NCI-H748 (cell line): ENCODE results near the gene ACAP3.

Experiments
- DNase-seq: peaks from one replicate; lab custom pipeline; 2025; ENCODE audit not compliant: unreplicated experiment; lab: John Stamatoyannopoulos, UW

ACAP3 gene

DNA sequence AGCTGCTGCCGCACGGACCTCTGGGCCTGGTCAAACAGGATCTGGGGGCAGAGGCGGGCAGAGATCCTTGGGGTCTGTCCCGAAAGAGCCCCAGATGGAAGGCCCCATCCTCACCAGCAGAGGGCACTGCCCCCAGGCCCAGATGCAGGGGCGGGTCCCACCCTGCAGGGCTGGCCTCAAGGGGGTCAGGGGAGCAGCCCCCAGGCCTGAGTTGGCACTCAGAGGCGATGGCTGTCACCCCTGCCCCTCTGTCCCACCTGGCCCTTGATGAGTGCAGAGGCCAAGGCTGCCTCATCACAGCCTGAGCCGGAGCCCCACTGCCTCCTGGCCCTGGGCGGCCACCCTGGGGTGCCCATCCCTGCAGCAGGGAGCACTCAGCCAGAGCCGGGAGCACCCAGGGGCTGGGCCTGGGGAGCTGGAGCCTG lies 5.7 kb downstream of the ACAP3 start:
- DNase-seq: no peak

DNA sequence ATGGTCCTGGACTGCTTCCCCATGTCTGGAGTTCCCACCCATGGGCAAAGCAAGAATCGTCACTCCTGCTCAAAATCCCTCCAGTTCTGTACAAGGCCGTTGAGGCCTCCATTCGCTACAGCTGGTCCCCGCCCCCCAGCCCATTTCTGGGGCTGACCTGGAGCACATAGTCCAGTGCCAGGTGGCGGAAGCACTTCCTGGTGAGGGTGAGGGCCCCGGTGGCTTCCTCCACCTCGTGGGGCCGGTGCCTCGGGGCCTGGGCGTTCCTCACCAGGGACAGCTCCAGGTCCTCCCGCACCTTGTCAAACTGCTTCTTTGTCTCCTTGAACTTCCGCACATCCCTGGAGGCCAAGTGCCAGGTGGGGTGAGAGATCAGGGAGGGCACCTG lies 7.4 kb downstream of the ACAP3 start:
- no peak for DNase-seq

DNA sequence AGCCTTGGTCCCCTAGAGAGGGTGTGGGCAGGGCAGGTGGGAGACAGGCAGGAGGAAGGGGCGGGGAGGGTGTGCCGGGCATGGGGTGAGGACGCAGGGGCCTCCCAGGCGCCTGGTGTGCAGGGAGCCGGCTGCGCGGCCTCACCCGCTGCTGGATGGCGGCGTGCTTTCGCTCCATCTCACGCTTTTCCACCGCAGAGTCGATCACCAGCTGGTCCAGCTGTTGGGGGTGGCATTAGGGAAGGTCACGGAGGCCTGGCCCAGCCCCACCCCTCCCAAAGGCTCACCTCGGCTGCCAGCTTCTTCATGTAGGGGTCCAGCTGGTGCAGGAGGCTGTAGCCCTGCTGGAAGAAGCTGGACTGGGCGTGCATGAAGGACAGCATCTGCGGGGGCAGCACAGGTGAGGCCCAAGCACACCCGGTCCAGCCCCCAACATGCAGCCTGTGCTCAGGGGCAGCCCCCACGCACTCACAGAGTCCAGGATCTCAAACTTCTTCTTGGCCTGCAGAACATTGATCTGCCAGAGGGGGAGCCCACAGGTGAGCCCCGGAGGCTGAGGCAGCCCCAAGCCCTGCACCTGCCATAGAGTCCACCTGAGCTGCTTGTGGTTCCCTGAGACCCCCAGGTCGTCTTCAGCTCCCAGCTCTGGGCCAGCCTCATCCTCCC lies 7.9 kb downstream of the ACAP3 start:
- DNase-seq: peak; percentile 11

DNA sequence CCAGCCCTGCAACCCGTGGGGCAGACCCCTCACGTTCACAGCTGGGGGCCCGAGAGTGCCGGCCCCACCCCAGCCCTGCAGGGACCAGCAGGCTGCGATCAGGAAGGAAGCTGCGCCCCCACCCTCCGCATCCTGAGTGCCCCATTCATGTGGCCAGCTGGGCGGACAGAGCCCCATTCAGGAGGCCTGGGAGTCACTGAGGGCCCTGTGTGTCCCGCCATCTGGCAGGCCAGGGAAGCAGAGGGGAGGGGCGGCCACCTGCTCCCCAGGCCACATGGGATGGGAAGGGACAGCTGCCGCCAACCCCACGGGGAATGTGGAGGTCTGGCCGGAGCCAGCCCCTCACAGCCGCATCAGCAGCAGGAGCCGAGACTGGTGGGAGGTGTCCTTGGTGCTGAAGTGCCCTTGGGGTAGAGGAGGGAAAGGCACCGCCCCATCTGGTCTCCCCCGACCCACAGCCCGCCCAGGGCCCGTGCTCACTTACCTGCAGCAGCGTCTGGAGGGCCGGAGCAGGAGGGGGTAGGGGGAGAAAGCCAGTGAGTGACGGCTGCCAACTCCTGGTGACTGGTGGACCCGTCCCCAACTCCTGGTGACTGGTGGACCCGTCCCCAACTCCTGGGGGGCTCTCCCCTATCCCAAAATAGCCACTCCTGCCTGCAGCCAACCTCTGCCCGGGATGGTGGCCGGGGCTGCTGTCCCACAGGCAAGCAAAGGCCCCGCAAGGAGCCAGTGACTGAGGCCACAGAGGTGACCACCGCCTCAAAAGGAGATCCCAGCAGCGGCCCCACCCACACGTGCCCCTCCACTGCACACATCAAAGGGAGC lies 8.7 kb downstream of the ACAP3 start:
- DNase-seq: no peak

DNA sequence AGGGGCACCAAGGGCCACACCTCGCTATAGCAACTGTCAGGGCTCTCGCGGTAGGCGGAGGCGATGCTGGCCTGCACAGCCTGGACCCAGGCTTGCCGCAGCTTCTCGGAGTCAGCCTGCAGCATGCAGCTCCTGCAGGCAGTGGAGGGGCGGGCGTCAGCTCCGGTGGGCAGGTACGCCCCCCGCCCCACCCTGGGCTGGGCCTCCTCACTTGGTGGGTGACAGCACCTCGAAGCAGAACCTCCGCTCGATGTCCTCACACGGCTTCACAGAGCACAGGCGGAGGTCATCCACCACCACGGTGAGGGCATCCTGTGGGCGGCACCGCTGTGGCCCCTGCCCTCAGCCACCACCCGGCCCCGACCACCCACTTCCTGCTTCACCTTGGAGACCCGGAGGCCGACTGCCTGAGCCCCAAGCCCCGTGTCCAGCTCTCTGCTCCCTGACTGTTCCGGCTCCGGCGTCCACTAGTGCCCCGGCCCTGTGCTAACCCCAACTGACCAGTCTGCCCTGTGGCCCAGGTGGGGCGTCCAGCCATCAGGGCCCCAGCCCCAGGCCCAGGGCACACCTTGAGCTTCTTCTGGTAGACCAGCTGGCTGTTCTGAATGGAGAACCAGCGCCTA lies 9.8 kb downstream of the ACAP3 start:
- no peak for DNase-seq

DNA sequence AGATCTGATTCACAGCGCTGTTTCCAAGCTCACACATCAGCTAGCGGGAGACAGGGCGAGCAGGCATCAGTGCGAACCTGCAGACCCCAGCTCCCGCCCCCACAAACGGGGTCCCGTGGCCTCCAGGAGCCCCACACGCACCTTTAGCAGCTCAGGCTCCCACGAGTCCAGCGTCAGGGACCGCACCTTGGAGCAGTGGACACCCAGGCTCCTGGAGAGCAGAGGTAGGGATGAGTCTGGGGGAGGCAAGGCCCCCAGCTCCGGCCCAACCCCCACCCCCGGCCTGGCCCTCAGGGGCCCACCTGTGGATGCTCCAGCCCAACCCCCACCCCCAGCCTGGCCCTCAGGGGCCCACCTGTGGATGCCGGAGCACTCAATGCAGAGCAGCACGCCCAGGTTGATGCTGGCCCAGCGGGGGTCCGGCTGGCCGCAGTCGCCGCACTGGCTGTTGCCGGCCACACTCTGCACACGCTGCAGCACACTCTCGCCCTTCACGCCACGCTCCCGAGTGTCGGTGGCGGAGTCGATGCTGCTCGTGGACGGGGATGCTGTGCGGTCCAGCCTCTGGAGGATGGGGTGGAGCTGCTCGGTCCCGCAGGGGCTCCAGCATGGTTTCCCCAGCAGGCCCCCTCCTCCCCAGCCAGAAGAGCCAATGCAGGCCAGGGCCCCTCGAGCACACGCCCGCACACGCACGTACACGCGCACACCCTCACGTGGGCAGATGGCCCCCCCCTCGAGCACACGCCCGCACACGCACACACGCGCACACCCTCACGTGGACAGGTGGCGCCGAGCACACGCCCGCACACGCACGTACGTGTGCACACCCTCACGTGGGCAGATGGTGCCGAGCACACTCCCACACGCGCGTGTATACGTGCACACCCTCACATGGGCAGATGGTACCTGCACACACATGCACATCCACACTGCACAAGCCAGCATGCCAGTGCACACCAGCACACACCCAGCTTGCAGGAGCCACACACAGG lies 11.4 kb downstream of the ACAP3 start:
- no peak for DNase-seq

DNA sequence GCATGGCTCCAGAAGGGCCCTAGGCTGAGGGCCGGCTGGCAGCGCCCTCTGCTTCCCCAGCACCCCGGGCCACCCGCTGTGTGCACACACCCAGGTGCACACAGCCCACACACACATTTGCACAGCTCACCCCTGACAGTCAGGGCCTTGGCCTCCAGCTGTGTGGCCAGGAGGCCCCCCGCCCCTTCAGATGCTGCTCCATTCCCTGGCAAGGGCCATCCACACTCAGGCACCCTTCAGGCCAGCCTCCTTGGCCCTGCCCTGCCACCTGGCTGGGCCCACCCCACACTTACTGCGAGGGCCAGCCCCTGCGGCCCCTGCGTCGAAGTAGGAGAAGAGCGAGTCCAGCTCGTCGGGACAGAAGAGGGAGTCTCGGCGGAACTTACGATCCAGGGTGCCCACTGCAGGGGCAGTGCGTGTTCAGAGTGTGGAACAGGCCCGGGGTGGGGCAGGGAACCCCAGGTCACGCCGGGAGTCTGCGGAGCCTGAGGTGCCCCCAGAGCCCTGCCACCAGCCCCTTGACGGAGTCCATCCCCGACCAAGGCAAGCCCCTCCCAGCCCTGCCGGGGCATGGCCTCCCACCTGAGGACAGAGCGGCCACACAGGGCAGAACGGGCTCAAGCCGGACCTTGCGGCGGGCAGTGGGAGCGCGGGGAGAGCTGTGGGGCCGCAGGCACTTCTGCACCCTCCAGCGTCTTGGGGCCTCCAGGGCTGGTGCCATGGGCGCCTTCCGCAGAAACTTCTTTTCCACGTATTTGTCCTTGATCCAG lies 12.4 kb downstream of the ACAP3 start:
- DNase-seq: no peak

DNA sequence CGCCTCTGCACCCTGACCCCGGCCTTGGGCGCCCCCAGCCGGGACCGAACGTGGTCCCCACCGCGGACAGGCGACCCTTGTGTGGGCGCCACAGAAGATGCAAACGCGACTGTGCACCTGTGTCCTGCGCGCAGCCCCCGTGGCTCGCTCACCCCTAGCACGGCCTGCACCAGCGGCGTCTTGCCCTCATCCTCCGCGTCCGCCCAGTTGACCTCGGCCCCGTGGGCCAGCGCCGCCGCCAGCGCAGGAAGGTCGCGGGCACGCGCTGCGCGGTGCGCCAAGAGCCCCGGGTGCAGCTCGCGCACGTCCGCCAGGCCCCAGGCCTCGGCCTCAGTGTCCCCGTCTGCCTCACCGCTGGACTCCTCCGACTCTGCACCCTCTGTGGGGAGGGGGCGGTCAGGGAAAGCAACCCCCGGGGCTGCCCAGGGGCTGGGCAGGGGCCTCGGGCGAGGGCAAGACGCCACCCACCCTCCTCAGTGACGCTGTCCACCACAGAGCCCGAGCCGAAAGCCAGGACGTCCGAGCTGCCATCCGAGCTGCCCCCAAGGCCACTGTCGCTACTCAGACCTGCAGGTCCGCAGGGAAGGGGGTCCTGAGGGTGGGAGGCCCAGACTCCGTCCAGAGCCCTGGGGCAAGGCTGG lies 13.4 kb downstream of the ACAP3 start:
- no peak for DNase-seq

DNA sequence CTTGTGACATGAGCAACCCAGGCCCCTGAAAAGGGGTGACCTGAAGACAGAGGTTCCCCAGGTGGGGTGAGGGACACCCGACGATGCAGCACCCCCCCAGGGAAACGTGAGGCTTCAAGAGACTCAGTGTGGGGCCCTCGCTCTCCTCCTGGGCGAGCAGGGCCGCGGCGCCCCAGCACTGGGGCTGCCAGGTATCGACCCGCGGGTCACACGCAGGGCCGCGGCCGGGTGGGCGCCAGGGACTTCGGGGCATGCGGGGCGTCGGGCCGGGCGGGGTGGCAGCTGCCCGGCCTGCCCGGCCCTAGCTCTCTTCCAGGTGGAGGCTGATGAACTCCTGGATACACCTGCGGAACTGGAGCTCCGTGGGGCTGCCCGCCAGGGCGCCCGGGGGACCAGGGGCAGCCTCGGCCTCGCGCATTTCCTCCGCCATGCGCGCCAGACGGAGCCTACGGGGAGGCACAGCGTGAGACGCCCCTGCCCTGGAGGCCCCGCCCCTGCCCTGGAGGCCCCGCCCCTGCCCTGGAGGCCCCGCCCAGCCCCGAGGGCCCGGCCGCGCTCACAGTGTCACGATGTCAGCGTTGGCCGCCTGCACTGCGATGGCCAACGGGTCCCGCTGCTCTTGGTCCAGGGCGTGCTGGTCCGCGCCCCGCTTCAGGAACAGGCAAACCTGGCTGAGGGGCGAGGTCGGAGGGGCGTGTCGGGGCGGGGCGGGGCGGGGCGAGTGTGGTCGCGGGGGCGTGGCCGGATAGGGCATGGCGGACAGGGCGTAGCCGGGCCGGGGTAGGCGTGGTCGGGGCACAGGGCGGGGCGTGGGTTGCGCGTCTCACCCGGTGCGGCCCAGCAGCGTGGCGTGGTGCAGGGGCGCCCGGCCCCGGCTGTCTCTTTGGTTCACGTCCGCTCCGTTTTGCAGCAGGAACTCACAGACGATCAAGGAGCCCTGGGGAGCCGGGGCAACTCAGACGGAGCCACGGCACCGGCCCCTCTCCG lies 14.2 kb downstream of the ACAP3 start:
- no peak for DNase-seq

DNA sequence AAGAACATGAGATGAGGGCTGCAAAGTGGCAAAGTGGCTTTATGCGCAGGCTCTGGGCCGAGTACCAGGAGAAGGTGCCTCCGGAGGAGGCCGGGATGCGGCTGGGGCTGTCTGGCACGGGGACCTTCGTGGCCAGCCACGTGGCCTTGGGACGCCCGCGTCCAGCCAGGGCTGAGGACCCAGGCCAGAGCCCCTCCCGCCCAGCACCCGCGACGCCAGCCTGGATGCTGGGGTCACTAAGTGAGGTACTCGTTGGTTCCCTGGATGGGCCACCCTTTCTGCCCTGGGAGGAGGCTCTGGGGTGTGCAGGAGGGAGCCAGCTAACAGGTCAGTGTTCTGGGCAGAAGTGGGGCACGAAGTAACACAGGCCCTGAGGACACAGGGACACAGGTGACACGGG lies 14.9 kb downstream of the ACAP3 start:
- no peak for DNase-seq

DNA sequence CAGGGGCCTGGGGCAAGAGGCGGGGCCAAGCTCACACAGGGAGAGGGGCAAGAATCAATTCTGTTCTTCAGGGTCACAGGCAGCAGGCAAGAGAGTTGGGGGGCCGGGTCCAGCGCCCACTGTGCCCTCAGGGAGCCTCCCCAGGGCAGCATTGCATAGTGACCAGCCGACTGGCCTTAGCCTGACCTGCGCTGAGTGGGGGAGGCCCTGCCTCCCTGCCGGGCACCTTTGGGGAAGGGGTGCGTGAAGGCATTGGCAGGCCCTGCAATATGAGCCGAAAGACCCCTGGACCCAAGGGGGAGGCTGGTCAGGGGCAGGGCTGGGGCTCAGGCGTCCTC lies 15.3 kb downstream of the ACAP3 start:
- DNase-seq: no peak

DNA sequence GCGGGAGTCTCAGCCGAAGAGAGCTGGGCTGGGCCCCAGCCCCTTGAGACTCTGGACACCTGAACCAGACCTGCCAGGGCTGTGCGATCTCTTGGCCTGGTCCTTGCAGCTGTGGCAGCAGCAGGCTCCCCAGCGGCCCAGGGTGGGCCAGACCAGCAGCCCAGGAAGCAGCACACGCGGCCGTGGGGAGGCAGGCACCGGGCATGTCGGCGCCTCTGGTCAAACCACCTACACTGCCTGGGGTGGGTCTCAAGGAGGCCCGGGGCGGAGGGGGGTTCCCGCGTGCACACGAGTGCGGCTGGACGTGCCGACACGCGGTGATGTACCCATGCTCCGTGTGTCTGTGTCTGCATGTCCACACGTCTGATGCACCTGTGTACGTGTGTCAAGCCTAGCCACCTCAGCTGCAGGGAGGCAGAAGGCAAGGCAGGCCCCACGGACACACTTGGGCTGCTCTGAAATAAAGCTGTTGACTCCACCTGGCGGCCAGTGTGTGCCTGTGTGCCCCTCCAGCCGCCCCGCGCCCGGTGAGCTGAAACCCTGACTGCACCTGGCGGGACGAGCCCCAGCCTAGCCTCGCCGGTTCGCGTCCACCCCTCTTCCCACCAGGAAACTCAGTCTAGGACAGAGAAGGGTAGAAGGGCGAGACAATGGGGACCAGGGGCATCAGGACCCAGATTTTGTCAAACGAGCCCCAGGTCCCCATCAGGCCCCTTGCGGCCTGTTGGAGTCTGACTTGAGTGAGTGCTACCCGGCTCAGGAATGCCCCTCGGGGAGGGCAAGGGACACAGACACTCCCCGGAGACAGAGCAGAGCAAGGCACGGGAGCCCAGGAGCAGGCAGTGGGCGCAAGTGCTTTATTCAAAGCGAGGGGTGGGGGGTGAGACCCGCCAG lies 15.9 kb downstream of the ACAP3 start:
- peak; percentile 81 for DNase-seq

DNA sequence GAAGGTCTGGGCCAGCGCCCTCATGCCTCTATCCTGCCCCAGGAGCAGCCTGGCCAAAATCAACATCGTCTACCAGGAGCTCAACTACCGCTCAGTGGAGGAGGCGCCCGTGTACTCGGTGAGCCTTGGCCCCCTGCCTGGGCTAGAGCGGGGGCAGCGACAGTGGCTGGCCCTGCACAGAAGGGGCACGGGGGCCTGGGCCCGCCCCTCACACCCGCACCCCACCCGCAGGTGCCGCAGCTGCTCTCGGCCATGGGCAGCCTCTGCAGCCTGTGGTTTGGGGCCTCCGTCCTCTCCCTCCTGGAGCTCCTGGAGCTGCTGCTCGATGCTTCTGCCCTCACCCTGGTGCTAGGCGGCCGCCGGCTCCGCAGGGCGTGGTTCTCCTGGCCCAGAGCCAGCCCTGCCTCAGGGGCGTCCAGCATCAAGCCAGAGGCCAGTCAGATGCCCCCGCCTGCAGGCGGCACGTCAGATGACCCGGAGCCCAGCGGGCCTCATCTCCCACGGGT lies 16.7 kb downstream of the ACAP3 start:
- DNase-seq: peak; percentile 63

DNA sequence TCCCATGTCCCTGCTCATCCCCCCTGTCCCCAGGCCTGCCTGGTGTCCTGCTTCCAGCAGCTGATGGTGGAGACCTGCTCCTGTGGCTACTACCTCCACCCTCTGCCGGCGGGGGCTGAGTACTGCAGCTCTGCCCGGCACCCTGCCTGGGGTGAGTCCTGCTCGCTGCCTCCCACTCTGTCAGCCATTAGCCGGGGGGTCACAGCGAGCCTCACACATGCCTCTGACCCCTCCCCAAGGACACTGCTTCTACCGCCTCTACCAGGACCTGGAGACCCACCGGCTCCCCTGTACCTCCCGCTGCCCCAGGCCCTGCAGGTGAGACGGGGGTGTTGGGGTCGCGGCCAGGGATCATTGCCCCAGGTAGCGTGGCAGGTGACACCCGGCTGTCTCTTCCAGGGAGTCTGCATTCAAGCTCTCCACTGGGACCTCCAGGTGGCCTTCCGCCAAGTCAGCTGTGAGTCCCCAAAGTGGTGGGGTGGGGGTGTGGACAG lies 17.4 kb downstream of the ACAP3 start:
- peak; percentile 65 for DNase-seq

DNA sequence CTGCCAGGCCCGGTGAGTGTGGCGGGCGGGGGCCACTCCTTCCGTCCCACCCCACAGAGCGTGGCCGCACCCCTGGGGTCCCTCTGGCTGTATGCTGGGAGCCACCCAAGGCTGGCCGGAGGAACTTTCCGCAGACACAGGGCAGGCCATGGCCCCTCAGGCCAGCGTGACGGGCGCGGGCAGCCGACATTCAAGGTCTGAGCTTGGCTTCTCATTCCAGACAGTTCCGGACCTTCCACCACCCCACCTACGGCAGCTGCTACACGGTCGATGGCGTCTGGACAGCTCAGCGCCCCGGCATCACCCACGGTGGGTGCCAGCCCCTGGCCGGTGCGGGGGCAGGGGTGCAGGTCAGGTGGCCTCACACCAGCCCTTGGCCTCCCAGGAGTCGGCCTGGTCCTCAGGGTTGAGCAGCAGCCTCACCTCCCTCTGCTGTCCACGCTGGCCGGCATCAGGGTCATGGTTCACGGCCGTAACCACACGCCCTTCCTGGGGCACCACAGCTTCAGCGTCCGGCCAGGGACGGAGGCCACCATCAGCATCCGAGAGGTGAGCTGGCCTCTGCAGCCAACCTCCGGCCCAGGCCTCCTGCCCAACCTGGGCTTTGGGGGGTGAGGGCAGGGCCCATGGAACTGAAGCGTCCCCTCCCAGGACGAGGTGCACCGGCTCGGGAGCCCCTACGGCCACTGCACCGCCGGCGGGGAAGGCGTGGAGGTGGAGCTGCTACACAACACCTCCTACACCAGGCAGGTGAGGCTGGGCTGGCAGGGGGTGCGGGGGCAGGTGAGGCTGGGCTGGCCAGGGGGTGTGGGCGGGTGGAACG lies 20.2 kb downstream of the ACAP3 start:
- no peak for DNase-seq
